ENCODE data around the gene ZDHHC24.

The ZDHHC24 gene

DNA sequence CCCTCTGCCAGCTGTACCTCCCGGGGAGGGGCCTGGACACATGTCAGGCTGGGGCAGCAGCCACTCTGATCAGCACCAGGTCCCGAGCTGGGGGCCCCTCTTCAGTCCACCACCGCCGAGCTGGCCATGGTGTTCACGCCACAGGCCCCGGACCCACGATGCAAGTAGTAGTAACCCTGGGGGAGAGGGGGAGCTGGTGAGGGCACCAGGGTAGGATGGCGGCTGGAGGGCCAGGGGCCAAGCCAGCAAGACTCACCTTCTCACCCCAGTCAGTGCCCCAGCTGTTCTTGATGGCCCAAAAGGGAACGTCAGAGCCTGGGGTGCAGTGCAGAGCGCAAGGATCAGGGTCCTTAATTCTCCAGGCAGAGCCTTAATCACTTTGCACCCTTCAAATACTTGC lies 18.0 kb upstream of the ZDHHC24 start:
- Histone ChIP-seq H3K27me3 (peaks cover 59% of the 10 kb centered on the region), H3K4me3 (ENCODE audit: low read depth in 1 of 2, low read length in 1 of 2) (no peak overlapping the region), H3K27ac (no peak overlapping the region), H3K9me3 (no peaks in the 10 kb centered on the region), H3K36me3 (no peaks in the 10 kb centered on the region), H3K4me1 (ENCODE audit: control insufficient read depth in 1 of 2, insufficient read depth in 1 of 2, low read depth in 1 of 2, low read length in 1 of 2) (peaks cover 4 to 5% of the 10 kb centered on the region in 2 experiments)
- TF ChIP-seq, protein P1, sequence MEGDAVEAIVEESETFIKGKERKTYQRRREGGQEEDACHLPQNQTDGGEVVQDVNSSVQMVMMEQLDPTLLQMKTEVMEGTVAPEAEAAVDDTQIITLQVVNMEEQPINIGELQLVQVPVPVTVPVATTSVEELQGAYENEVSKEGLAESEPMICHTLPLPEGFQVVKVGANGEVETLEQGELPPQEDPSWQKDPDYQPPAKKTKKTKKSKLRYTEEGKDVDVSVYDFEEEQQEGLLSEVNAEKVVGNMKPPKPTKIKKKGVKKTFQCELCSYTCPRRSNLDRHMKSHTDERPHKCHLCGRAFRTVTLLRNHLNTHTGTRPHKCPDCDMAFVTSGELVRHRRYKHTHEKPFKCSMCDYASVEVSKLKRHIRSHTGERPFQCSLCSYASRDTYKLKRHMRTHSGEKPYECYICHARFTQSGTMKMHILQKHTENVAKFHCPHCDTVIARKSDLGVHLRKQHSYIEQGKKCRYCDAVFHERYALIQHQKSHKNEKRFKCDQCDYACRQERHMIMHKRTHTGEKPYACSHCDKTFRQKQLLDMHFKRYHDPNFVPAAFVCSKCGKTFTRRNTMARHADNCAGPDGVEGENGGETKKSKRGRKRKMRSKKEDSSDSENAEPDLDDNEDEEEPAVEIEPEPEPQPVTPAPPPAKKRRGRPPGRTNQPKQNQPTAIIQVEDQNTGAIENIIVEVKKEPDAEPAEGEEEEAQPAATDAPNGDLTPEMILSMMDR (IDR thresholded peaks at IDR 0.05), result no peak

DNA sequence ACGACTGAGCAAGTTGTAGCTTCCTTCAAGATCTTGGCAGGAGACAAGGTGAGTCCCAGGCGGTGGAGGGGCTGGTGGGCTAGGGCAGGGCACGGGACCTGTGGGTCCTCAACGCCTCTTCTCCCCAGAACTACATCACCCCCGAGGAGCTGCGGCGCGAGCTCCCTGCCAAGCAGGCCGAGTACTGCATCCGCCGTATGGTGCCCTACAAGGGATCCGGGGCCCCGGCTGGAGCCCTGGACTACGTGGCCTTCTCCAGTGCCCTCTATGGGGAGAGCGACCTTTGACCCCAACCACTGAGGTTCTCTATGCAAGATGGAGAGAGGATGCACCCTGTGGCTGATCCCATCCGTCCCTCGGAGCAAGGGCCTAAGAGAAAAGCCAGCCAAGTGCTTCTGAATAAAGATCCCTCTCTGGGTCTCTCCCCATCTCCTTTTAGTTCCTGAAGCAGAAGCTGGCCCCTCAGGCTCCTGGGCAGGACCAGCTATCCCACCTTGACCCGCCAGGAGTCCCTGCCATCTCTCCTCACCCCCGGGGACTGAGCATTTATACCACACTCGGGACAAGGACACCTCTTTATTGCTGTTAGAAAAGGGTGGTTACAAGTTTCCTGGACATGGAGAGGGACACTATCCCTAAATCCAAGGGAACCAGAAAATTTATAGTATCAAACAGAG lies 17.2 kb upstream of the ZDHHC24 start:
- Histone ChIP-seq H3K27ac (no peak overlapping the region), H3K36me3 (no peaks in the 10 kb centered on the region), H3K4me3 (ENCODE audit: low read depth in 1 of 2, low read length in 1 of 2) (no peak overlapping the region), H3K27me3 (peaks cover 59% of the 10 kb centered on the region), H3K9me3 (no peaks in the 10 kb centered on the region), H3K4me1 (ENCODE audit: control insufficient read depth in 1 of 2, insufficient read depth in 1 of 2, low read depth in 1 of 2, low read length in 1 of 2) (no peaks in the 10 kb centered on the region)
- TF ChIP-seq, protein P1 (IDR thresholded peaks at IDR 0.05), result no peak

DNA sequence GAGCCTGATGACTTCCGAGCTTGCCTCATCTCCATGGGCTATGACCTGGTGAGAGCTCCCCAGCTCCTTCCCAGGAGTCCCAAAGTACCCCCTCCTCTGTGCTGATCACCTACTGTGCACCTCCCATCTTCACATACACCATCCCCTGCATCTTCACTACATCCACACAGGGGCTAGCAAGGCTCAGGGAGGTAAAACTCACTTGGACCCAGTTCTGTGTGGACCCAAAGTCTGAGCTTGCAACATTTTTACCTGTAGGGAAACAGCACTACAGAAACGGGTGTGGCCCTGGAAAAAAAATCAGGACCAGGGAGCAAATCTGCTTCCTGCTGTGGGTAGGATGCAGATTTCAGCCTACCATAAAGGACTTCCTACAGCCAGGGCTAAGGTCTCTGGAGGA lies 16.4 kb upstream of the ZDHHC24 start:
- TF ChIP-seq, protein P1 (IDR thresholded peaks at IDR 0.05), result no peak
- Histone ChIP-seq H3K36me3 (no peaks in the 10 kb centered on the region), H3K27me3 (peaks cover 59% of the 10 kb centered on the region), H3K4me3 (ENCODE audit: low read depth in 1 of 2, low read length in 1 of 2) (no peak overlapping the region), H3K27ac (no peak overlapping the region), H3K4me1 (ENCODE audit: control insufficient read depth in 1 of 2, insufficient read depth in 1 of 2, low read depth in 1 of 2, low read length in 1 of 2) (no peaks in the 10 kb centered on the region), H3K9me3 (no peaks in the 10 kb centered on the region)

DNA sequence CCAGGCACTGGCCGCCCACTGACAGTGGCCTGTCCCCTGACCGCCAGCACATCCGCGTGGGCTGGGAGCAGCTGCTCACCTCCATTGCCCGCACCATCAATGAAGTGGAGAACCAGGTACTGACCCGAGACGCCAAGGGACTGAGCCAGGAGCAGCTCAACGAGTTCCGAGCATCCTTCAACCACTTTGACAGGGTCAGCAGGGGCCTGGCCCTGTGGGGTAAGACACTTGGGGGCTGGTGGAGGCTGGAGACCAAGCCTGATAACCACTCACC lies 16.1 kb upstream of the ZDHHC24 start:
- H3K4me1 ChIP-seq (ENCODE audit: control insufficient read depth in 1 of 2, insufficient read depth in 1 of 2, low read depth in 1 of 2, low read length in 1 of 2), result no peaks in the 10 kb centered on the region
- no peaks in the 10 kb centered on the region for H3K36me3 ChIP-seq
- H3K27ac ChIP-seq, result no peak overlapping the region
- no peaks in the 10 kb centered on the region for H3K9me3 ChIP-seq
- H3K4me3 ChIP-seq (ENCODE audit: low read depth in 1 of 2, low read length in 1 of 2), result no peak overlapping the region
- peaks cover 59% of the 10 kb centered on the region for H3K27me3 ChIP-seq
- TF ChIP-seq, protein P1 (IDR thresholded peaks at IDR 0.05), result no peak

DNA sequence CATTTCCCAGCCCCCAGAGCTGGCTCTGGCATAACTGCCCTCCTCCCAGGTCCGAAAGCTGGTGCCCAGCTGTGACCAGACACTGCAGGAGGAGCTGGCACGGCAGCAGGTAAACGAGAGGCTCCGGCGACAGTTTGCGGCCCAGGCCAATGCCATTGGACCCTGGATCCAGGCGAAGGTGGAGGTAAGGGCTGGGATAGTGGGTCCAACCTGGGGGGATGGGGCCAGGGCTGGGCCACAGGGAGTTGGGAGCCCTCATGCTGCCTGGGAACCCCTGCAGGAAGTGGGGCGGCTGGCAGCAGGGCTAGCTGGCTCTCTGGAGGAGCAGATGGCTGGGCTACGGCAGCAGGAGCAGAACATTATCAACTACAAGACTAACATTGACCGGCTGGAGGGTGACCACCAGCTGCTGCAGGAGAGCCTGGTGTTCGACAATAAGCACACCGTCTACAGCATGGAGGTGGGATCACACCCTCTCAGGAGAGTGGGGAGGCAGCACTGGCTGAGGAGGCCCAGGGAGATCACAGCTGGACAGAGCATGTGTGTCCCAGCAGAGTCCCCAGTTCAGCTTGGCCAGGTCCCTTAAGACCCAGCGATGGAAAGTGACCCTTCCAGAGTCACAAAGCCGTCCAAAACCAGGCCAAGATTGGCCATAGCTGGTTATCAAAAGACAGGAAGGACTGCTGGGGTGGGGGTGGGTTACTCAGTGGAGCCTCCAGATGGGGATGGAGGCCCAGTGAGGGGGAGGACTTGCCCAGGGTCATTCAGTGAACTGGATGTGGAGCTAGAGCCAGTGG lies 15.5 kb upstream of the ZDHHC24 start:
- Histone ChIP-seq H3K4me1 (ENCODE audit: control insufficient read depth in 1 of 2, insufficient read depth in 1 of 2, low read depth in 1 of 2, low read length in 1 of 2) (no peaks in the 10 kb centered on the region), H3K36me3 (no peaks in the 10 kb centered on the region), H3K27ac (no peak overlapping the region), H3K27me3 (peaks cover 55% of the 10 kb centered on the region), H3K4me3 (ENCODE audit: low read depth in 1 of 2, low read length in 1 of 2) (no peak overlapping the region), H3K9me3 (no peaks in the 10 kb centered on the region)
- TF ChIP-seq, protein P1 (IDR thresholded peaks at IDR 0.05), result no peak

Data from neutrophil (primary cell).